Liver (tissue), 9 donors: Measurements from ENCODE around the gene MYL6. TPM values are rescaled to one million over a fixed set of nuclear protein-coding genes. Genes with fewer than 3 reads are reported as not detected.

ENCODE experiments used
- DNase-seq: peaks from one replicate; pipeline ENCODE4 v3.0.0-alpha.2; 2017; ENCODE audit warnings: low spot score
- H3K27ac ChIP-seq, 2 donors: one replicate each; pipeline ENCODE4 v1.7.0; 2013; ENCODE audit warnings: inconsistent platforms in 2 of 2, low read length in 2 of 2, control low read depth in 1 of 2, low read depth in 1 of 2, mild to moderate bottlenecking in 1 of 2
- H3K27me3 ChIP-seq, 4 donors: one replicate each; pipeline versions ENCODE4 v1.6.1 to v1.7.0; 2013; ENCODE audit warnings: low read length in 3 of 4, inconsistent platforms in 1 of 4, mild to moderate bottlenecking in 1 of 4, moderate library complexity in 1 of 4; ENCODE audit not compliant: control insufficient read depth in 4 of 4, insufficient read depth in 4 of 4
- H3K36me3 ChIP-seq, 4 donors: one replicate each; pipeline versions ENCODE4 v1.6.1 to v1.7.0; 2013; ENCODE audit warnings: low read length in 3 of 4, mild to moderate bottlenecking in 3 of 4, low read depth in 1 of 4, moderate library complexity in 1 of 4; ENCODE audit not compliant: control insufficient read depth in 4 of 4, insufficient read depth in 3 of 4
- H3K4me1 ChIP-seq, 4 donors: one replicate each; pipeline versions ENCODE4 v1.6.1 to v1.7.0; 2013; ENCODE audit warnings: low read length in 3 of 4, mild to moderate bottlenecking in 3 of 4, moderate library complexity in 1 of 4; ENCODE audit not compliant: control insufficient read depth in 4 of 4, insufficient read depth in 4 of 4
- H3K4me3 ChIP-seq, 3 donors: one replicate each; pipeline versions ENCODE4 v1.6.1 to v1.7.0; 2013; ENCODE audit warnings: low read length in 3 of 3, control low read depth in 1 of 3, low read depth in 1 of 3, mild to moderate bottlenecking in 1 of 3
- H3K9ac ChIP-seq, 2 donors: one replicate each; pipeline ENCODE4 v1.7.0; 2013; ENCODE audit warnings: low read length in 2 of 2, mild to moderate bottlenecking in 2 of 2, moderate library complexity in 2 of 2, control low read depth in 1 of 2, low read depth in 1 of 2
- H3K9me3 ChIP-seq, 4 donors: one replicate each; pipeline versions ENCODE4 v1.6.1 to v1.7.0; 2013; ENCODE audit warnings: low read length in 3 of 4; ENCODE audit not compliant: control insufficient read depth in 4 of 4
- ATF3 ChIP-seq: IDR thresholded peaks from 2 replicates; pipeline ENCODE4 v1.6.1; 2016; ENCODE audit warnings: antibody characterized with exemption
- FOXA1 ChIP-seq: IDR thresholded peaks from 2 replicates; pipeline ENCODE4 v1.6.1; 2016; ENCODE audit warnings: antibody characterized with exemption
- FOXA2 ChIP-seq: IDR thresholded peaks from 2 replicates; pipeline ENCODE4 v1.6.1; 2016; ENCODE audit warnings: antibody characterized with exemption
- HNF4A ChIP-seq, 2 donors: conservative IDR thresholded peaks; 2 replicates each; pipeline ENCODE4 v1.6.1; 2016; ENCODE audit warnings: antibody characterized with exemption in 2 of 2, mild to moderate bottlenecking in 2 of 2
- HNF4G ChIP-seq: IDR thresholded peaks from 2 replicates; pipeline ENCODE4 v1.6.1; 2016; ENCODE audit warnings: antibody characterized with exemption
- NR2F2 ChIP-seq: IDR thresholded peaks from 2 replicates; pipeline ENCODE4 v1.6.1; 2016; ENCODE audit warnings: antibody characterized with exemption
- RAD21 ChIP-seq, 2 donors: IDR thresholded peaks; 2 replicates each; pipeline ENCODE4 v1.6.1; 2016; ENCODE audit warnings: antibody characterized with exemption in 2 of 2, mild to moderate bottlenecking in 2 of 2
- RXRA ChIP-seq, 2 donors: IDR thresholded peaks; 2 replicates each; pipeline ENCODE4 v1.6.1; 2017 to 2018; ENCODE audit warnings: antibody characterized with exemption in 2 of 2, mild to moderate bottlenecking in 1 of 2
- SP1 ChIP-seq: IDR thresholded peaks from 2 replicates; pipeline ENCODE4 v1.6.1; 2018; ENCODE audit warnings: antibody characterized with exemption, mild to moderate bottlenecking
- TAF1 ChIP-seq: conservative IDR thresholded peaks from 2 replicates; pipeline ENCODE4 v1.6.1; 2016; ENCODE audit warnings: antibody characterized with exemption, mild to moderate bottlenecking
- YY1 ChIP-seq: IDR thresholded peaks from 2 replicates; pipeline ENCODE4 v1.6.1; 2016; ENCODE audit warnings: antibody characterized with exemption, mild to moderate bottlenecking
- WGBS: extraction: QIAGEN DNeasy Blood & Tissue Kit; methylation state at CpG from one replicate; pipeline ENCODE4 v1.1.7; 2013; 5-methylcytosine and 5-hydroxymethylcytosine counted together
- polyA plus RNA-seq, 2 donors: library from polyadenylated mRNA; stranded (reverse) in 1 of 2; unstranded in 1 of 2; fragments of 200-250 nt in 1 of 2; fragments of >200 nt in 1 of 2; fragmentation: Nextera tagmentation in 1 of 2; extraction: Ambion mirVana in 1 of 2; gene quantifications; one replicate each; pipeline versions ENCODE4 v1.2.1 to v1.2.3, GENCODE V29; 2013 to 2015
- total RNA-seq, 2 donors: library from RNA; depleted of rRNA; stranded (reverse); fragments of >200 nt; gene quantifications; one replicate each; pipeline ENCODE4 v1.2.3, GENCODE V29; 2014
- TF ChIP-seq, protein P1 (sequence below): fragments of 150-350 bp; IDR thresholded peaks from 2 replicates; pipeline ENCODE4 v1.5.1; 2017; ENCODE audit warnings: improper control_type of control experiment, low read depth, low read length; ENCODE audit not compliant: missing input control
- TF ChIP-seq, protein P2 (sequence below): IDR thresholded peaks from 2 replicates; pipeline ENCODE4 v1.6.1; 2016; ENCODE audit warnings: antibody characterized with exemption
- donor health status: healthy.
- donor health status: healthy.
- donor health status: healthy.
- donor health status: healthy.
- donor health status: healthy.

Gene MYL6
- total and polyA plus RNA-seq, 4 donors = 298 to 975 (median 624) TPM

- TF ChIP-seq RXRA (IDR thresholded peaks at IDR 0.05) (no peak), SP1 (peak; percentile 65), HNF4A (conservative IDR thresholded peaks at IDR 0.05) (peak in 1 of 2 donors; percentile 3), RAD21 (IDR thresholded peaks at IDR 0.05) (peak; percentile 34 to 62)
- TF ChIP-seq, protein P1, sequence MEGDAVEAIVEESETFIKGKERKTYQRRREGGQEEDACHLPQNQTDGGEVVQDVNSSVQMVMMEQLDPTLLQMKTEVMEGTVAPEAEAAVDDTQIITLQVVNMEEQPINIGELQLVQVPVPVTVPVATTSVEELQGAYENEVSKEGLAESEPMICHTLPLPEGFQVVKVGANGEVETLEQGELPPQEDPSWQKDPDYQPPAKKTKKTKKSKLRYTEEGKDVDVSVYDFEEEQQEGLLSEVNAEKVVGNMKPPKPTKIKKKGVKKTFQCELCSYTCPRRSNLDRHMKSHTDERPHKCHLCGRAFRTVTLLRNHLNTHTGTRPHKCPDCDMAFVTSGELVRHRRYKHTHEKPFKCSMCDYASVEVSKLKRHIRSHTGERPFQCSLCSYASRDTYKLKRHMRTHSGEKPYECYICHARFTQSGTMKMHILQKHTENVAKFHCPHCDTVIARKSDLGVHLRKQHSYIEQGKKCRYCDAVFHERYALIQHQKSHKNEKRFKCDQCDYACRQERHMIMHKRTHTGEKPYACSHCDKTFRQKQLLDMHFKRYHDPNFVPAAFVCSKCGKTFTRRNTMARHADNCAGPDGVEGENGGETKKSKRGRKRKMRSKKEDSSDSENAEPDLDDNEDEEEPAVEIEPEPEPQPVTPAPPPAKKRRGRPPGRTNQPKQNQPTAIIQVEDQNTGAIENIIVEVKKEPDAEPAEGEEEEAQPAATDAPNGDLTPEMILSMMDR = peak; percentile 64
- peaks cover 12 to 26% (median 23%) of the 10 kb centered on the region in 4 donors for H3K36me3 ChIP-seq
- peak overlapping the region; percentile 32 to 45 for H3K9ac ChIP-seq
- peaks cover 9 to 56% (median 47%) of the 10 kb centered on the region in 4 donors for H3K4me1 ChIP-seq
- peak; percentile 68 for DNase-seq
- no peaks in the 10 kb centered on the region for H3K9me3 ChIP-seq
- H3K4me3 ChIP-seq = peak overlapping the region; percentile 50 to 73 (median 64)
- no peaks in the 10 kb centered on the region for H3K27me3 ChIP-seq
- peak overlapping the region; percentile 85 to 98 for H3K27ac ChIP-seq
- WGBS = 17% methylated on average over 45 of the region's 45 CpGs
Observed at GRCh38 chr12:56157201-56158028, 744 bp upstream of the MYL6 start.

DNA sequence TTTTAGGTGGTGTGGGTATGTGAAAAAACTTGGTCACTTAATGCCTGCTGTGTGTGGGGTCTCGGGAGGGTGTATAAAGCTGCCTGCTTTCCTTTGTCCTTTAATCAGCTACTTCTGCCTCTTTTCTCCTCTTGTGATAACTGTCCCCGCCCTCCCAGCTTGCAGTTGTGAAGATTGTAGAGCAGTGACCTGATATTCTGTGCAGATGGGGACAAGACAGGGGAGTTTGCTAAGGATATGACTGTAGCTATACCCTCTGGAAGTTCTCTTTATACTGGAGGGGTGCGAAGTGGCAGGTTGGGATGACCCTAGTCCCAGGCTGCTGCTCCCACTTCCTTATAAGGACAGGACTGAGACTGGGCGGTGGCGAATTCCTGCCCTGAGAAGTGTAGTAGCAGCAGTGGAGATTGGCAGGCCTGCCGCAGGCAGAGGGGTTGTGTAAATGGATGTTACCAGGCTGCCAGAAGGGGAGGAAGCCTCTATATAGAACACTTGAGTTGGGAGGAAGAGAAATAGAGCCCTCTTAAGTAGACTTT lies 835 bp downstream of the MYL6 start:
- TF ChIP-seq HNF4G (no peak), HNF4A (conservative IDR thresholded peaks at IDR 0.05) (no peak), SP1 (no peak), TAF1 (peak; percentile 69), FOXA1 (no peak), FOXA2 (no peak), ATF3 (no peak), YY1 (no peak), RAD21 (IDR thresholded peaks at IDR 0.05) (peak in 1 of 2 donors; percentile 4), NR2F2 (peak; percentile 43)
- TF ChIP-seq, protein P2, sequence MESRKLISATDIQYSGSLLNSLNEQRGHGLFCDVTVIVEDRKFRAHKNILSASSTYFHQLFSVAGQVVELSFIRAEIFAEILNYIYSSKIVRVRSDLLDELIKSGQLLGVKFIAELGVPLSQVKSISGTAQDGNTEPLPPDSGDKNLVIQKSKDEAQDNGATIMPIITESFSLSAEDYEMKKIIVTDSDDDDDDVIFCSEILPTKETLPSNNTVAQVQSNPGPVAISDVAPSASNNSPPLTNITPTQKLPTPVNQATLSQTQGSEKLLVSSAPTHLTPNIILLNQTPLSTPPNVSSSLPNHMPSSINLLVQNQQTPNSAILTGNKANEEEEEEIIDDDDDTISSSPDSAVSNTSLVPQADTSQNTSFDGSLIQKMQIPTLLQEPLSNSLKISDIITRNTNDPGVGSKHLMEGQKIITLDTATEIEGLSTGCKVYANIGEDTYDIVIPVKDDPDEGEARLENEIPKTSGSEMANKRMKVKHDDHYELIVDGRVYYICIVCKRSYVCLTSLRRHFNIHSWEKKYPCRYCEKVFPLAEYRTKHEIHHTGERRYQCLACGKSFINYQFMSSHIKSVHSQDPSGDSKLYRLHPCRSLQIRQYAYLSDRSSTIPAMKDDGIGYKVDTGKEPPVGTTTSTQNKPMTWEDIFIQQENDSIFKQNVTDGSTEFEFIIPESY = no peak
- peak; percentile 66 for DNase-seq
- WGBS = 3% methylated on average over 6 of the region's 6 CpGs
- H3K27me3 ChIP-seq = no peaks in the 10 kb centered on the region
- H3K36me3 ChIP-seq = peaks cover 18 to 37% (median 36%) of the 10 kb centered on the region in 4 donors
- no peaks in the 10 kb centered on the region for H3K9me3 ChIP-seq
- H3K4me1 ChIP-seq = peaks cover 3 to 46% (median 39%) of the 10 kb centered on the region in 4 donors
- peak overlapping the region; percentile 73 to 93 (median 92) for H3K4me3 ChIP-seq
- H3K9ac ChIP-seq = peak overlapping the region; percentile 90 to 100
- H3K27ac ChIP-seq = peak overlapping the region; percentile 90 to 98
